GM15510 (cell line): ENCODE measurements around the gene FHOD3.

Experiments
- POLR2A ChIP-seq: IDR thresholded peaks from 3 replicates; pipeline ENCODE4 v1.6.1; 2011; ENCODE audit warnings: borderline replicate concordance; ENCODE audit not compliant: insufficient read length; ENCODE audit errors: extremely low read depth

The FHOD3 gene

DNA sequence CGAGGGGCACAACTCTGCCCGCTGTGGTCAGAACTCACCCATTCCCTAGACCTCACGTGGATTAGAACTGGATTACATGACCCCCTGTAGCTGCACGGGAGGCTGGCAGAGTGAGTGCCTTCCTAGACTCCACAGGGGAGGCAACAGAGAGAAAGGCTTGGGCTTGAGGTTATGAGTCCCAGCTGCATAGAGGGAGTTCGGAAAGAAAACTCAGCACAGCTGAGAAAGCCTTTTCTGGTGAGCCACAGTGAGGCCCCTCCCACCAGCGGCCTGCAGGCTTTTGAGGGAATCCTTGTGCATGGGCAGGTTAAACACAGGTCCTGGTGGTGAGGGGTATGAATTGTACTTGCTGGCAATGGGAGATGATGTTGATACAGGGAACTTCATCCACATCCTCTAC lies 217.3 kb downstream of the FHOD3 start:
- no peak for TF ChIP-seq POLR2A

DNA sequence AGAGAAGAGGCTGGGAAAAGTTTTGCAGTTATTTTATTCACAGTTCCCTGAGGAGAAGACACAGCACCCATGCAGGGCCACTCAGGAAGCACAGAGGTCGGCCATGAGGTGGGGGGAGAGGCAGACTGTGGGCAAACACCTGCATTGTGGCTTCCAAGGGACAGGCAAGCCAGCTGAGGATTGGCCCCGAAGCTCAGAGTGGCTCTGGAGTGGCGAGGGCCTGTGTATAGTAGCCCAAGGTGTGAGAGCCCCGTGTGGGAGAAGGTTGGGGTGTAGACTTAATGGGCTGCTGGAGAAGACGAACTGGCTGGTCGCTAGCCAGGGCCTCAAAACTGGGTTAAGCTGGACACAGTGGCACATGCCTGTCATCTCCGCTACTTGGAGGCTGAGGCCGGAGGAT lies 218.7 kb downstream of the FHOD3 start:
- TF ChIP-seq POLR2A, result no peak

DNA sequence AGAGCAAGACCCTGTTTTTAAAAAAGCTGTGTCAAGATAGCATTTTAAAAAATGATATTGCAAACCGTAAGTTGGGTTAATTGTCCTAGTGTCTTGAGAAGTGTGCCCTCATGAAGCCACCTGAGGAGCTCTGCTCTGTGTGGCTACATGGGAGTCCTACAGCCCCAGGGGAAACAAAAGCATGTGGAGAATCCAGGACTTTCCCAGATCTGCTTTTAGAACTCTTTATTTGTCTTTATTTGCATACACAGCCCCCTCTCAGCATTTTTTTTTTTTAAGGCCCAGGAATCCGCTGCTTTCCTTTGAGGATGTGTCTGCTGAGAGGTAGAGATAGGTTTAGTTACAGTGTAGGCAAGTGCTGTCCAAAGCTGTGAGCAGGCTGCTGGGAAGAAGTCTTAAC lies 219.2 kb downstream of the FHOD3 start:
- no peak for TF ChIP-seq POLR2A

DNA sequence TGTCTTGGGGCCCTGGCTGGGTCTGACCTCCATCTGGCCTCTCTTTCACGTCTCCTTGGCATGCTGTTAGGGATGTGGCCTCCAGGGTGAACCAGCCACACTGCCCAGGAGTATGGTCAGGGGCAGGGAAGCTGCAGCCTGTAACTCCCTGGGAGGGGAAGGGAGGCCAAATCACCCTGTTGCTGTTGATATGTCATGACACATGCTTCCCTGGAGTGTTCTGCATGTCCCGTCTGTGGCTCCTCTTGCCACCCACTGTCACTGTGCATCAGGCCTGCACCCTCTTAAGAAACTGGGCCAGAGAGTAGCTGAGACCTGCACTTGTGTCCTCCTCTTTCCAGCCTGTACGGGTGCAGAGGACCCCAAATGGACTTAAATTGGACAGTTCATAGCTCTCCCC lies 221.3 kb downstream of the FHOD3 start:
- no peak for TF ChIP-seq POLR2A

- no peak for TF ChIP-seq POLR2A
Observed at GRCh38 chr18:36519358-36519757, 221.8 kb downstream of the FHOD3 start.

- TF ChIP-seq POLR2A, result no peak
Observed at GRCh38 chr18:36522509-36522908, 225.0 kb downstream of the FHOD3 start.

- TF ChIP-seq POLR2A, result no peak
Observed at GRCh38 chr18:36525913-36526312, 228.4 kb downstream of the FHOD3 start.

DNA sequence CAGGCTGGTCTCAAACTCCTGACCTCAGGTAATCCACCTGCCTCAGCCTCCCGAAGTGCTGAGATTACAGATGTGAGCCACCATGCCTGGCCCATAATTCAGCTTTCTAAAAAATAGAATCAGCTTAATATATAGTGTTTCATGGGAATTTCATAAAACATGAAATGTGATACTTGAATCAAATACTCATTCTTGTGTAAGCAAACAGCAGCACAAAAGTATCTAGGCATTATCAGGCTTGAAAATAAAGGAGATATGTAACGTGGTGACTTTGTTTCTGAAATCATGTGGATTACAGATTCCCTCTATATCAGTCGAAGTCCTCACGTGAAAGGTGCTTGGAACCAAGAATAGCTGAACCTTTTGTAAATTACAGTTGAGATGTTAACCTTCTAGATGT lies 229.1 kb downstream of the FHOD3 start:
- TF ChIP-seq POLR2A, result no peak

- TF ChIP-seq POLR2A, result no peak
Observed at GRCh38 chr18:36527051-36527450, 229.5 kb downstream of the FHOD3 start.

- TF ChIP-seq POLR2A, result no peak
Observed at GRCh38 chr18:36527740-36528455, 230.4 kb downstream of the FHOD3 start.

- no peak for TF ChIP-seq POLR2A
Observed at GRCh38 chr18:36529747-36530146, 232.2 kb downstream of the FHOD3 start.

DNA sequence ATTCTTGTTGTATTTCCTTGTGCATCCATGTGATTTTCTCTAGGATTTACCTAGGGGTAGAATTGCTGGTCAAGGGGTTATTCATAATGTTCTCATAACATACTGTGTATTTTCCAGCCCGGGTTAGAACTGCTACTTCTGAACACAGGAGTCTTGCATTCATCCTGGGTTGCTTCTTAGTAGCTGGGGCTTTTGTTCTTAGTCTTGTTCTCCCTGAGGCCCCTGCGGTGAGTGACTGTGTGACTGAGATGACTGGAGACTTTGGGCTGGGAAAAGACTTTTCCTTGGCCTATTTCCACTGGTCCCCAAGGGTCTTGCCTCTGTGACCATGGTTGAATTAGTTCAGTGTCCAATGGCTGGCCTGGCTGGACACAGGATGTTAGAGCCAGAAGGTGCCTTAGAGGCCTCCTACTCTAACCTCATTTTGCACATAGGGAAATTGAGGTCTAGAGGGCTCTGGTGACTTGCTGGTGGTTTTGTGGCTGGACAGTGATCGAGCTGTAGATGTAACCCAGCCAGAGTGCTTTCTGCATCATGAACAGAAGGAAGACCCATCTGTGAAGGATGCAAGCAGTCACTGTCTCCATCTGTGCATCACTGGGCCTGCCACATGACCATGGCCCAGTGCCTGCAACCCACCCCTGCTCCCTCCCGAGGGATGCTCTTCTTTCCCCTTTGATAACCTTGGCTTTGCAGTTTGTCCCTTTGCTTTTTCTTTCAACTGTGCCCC lies 233.3 kb downstream of the FHOD3 start:
- TF ChIP-seq POLR2A, result no peak

DNA sequence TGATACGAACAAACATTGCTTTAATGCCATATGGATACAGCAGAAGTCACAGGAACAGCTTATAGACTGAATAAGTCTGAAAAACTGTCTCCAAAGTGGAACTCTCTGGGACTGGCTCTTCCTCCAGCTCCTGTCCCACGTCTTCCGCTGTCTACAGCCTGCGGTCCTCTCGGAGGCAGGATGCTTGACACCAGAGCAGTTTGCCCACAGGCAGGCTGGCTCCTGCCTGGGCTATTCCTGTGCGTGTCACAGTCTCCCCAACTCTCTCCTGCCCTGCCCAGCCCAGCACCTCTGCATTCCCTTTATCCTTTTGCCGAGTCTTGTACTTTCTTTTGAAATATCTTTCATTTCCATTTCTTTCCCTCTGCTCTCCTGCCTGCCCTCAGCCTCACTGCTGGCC lies 234.1 kb downstream of the FHOD3 start:
- no peak for TF ChIP-seq POLR2A

DNA sequence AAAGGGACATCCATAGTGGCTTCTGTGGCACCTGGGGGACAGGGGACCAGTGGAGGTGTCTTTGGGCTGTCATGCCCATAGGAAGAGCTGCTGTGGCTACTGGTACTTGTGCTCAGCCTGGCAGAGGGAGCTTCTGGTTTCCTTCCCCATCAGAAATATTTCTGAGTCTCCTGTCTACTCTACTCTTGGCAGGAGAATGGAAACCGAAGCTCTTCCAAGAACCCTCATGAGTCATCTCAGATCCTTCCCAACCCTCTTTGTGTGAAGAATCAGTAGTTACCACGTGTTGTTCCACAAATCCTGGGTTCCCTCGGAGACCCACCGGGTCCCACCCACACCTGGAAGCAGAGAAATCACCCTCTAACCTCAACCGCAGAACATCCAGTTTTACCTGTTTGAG lies 234.9 kb downstream of the FHOD3 start:
- TF ChIP-seq POLR2A, result no peak

DNA sequence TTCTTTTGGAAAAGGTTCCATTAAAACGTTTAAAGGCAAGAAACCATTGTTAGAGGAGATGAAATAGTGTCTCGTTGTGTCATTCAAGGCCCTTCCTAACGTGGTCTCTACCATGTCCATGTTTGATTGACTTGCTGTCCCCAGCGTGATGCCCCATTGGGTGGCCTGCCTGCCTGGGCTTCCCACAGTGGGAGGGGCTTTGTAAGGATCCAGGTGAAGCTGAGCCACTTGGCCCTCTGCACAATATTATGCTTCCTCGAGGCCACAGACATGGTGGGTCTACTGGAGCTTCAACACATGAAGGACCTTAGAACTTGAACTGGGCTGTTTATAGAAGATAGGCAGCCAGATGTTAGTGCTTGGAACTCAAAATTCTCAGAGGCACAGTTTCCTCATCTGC lies 235.3 kb downstream of the FHOD3 start:
- TF ChIP-seq POLR2A, result no peak
